ENCODE measurements around the gene PPHLN1. TPM values are rescaled to one million over a fixed set of nuclear protein-coding genes. Genes with fewer than 3 reads are reported as not detected.

The PPHLN1 gene
- total RNA-seq, 2 donors from 2014 or later = 36.8 to 39.7 TPM

DNA sequence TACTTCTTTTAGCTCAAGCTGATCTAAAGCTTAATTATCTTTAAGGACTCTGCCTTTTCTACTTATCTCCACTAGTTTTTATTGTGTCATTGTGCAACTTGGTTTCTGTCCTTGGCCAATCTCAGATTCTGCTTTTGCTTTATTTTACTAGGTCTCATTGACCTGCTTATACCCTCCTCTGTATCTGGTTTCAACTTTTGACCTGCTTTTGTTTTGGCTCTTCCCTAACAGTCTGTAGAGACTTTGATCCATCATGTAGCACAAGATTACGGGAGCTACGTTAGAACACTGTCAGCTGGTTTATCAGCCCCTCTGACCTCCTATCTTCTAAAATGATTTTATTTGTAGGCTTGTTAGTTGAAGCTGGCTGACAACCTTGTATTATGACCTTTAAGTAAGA, 43.7 kb upstream of the PPHLN1 start:
- DNase-seq = no peak
- Histone ChIP-seq H3K9ac (ENCODE audit: low read depth in 2 of 2, low read length in 2 of 2) (no peak overlapping the region), H3K36me3 (no peaks in the 10 kb centered on the region), H3K4me1 (no peaks in the 10 kb centered on the region), H3K4me3 (no peak overlapping the region), H3K27me3 (no peaks in the 10 kb centered on the region), H3K9me3 (no peaks in the 10 kb centered on the region), H3K27ac (no peak overlapping the region)
- intact Hi-C loops (cut with DNase I) = no loop called here
- TF ChIP-seq, protein P1, sequence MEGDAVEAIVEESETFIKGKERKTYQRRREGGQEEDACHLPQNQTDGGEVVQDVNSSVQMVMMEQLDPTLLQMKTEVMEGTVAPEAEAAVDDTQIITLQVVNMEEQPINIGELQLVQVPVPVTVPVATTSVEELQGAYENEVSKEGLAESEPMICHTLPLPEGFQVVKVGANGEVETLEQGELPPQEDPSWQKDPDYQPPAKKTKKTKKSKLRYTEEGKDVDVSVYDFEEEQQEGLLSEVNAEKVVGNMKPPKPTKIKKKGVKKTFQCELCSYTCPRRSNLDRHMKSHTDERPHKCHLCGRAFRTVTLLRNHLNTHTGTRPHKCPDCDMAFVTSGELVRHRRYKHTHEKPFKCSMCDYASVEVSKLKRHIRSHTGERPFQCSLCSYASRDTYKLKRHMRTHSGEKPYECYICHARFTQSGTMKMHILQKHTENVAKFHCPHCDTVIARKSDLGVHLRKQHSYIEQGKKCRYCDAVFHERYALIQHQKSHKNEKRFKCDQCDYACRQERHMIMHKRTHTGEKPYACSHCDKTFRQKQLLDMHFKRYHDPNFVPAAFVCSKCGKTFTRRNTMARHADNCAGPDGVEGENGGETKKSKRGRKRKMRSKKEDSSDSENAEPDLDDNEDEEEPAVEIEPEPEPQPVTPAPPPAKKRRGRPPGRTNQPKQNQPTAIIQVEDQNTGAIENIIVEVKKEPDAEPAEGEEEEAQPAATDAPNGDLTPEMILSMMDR (IDR thresholded peaks at IDR 0.05) = no peak

DNA sequence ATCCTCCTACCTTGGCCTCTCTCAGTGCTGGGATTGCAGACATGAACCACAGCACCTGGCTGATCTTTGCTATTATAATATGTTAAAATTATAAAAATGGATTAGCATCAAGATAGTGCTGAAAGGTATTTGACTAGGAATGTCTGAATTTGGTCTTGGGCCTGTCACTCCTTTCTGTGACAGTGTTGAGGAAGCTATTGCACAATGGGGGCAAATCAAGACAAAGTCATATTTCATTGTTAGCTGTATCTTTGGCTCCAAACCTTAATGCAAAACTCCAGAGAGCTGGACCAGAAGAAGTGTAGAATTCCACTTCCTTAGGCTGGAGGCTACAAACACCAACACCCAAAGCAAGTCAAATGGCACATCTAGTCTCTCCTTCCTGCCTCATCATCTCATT, 42.2 kb upstream of the PPHLN1 start:
- no peak overlapping the region for H3K4me3 ChIP-seq
- no peaks in the 10 kb centered on the region for H3K9me3 ChIP-seq
- H3K36me3 ChIP-seq = no peaks in the 10 kb centered on the region
- no peaks in the 10 kb centered on the region for H3K27me3 ChIP-seq
- no peaks in the 10 kb centered on the region for H3K4me1 ChIP-seq
- TF ChIP-seq, protein P1 (IDR thresholded peaks at IDR 0.05) = no peak
- DNase-seq = no peak
- H3K9ac ChIP-seq (ENCODE audit: low read depth in 2 of 2, low read length in 2 of 2) = no peak overlapping the region
- H3K27ac ChIP-seq = no peak overlapping the region
- intact Hi-C loops (cut with DNase I) = no loop called here

DNA sequence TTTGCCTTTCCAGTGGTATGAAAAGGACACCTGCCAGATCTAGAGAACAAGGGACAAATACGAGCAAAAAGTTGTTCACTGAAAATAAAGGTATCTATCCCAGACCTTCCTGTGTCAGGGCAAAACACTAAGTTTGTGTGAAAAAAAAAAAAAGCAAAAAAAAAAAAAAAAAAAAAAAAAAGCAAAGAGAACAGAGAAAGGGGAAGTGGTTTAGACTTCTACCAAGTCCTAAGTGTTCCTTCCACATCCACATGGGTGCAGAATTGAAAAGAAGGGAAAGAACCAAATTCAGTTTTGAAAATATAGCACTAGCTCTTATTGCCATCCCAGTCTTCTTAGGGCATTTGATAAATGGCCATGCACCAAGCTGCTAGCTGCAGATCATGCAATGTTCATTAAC, 41.8 kb upstream of the PPHLN1 start:
- no peaks in the 10 kb centered on the region for H3K27me3 ChIP-seq
- intact Hi-C loops (cut with DNase I) = no loop called here
- no peak overlapping the region for H3K9ac ChIP-seq (ENCODE audit: low read depth in 2 of 2, low read length in 2 of 2)
- H3K4me1 ChIP-seq = no peaks in the 10 kb centered on the region
- H3K9me3 ChIP-seq = no peaks in the 10 kb centered on the region
- DNase-seq = no peak
- H3K4me3 ChIP-seq = no peak overlapping the region
- no peaks in the 10 kb centered on the region for H3K36me3 ChIP-seq
- TF ChIP-seq, protein P1 (IDR thresholded peaks at IDR 0.05) = no peak
- H3K27ac ChIP-seq = no peak overlapping the region

DNA sequence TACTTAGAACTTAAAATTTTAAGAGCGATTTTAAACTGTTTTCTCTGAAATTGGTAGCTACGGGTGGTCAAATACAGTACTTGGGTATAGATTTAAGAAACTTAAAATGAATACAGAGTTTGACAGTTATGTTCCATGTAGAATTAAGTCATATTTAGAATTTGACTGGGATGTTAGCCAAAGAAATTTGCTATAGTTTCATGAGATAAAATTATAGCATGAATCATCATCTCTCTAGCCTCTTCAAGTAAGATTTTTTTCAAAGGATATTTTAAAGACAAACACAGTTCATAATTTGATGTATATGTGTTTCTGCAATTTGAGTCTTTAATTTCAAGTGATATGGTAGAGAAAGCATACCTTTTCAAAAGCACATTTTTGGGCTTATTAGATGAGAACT, 41.1 kb upstream of the PPHLN1 start:
- no peaks in the 10 kb centered on the region for H3K9me3 ChIP-seq
- H3K4me1 ChIP-seq = no peaks in the 10 kb centered on the region
- no peaks in the 10 kb centered on the region for H3K36me3 ChIP-seq
- H3K9ac ChIP-seq (ENCODE audit: low read depth in 2 of 2, low read length in 2 of 2) = no peak overlapping the region
- H3K27me3 ChIP-seq = no peaks in the 10 kb centered on the region
- intact Hi-C loops (cut with DNase I) = no loop called here
- TF ChIP-seq, protein P1 (IDR thresholded peaks at IDR 0.05) = no peak
- DNase-seq = no peak
- no peak overlapping the region for H3K27ac ChIP-seq
- H3K4me3 ChIP-seq = no peak overlapping the region

DNA sequence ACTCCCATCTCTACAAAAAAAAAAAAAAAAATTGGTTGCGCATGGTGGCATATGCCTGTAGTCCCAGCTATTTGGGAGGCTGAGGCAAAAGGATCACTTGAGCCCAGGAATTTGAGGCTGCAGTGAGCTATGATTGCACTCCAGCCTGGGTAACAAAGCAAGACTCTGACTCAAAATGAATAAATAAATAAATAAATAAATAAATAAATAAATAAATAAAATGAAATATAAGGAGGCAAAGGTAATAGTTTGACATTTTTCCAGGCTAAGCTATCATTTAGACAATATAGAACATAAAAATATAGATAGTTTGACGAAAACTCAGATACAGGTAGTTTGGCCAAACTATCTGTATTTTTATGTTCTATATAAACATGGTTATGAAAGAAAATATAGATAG, 40.5 kb upstream of the PPHLN1 start:
- H3K36me3 ChIP-seq = no peaks in the 10 kb centered on the region
- DNase-seq = no peak
- TF ChIP-seq, protein P1 (IDR thresholded peaks at IDR 0.05) = no peak
- no peak overlapping the region for H3K27ac ChIP-seq
- intact Hi-C loops (cut with DNase I) = no loop called here
- H3K9ac ChIP-seq (ENCODE audit: low read depth in 2 of 2, low read length in 2 of 2) = no peak overlapping the region
- no peaks in the 10 kb centered on the region for H3K27me3 ChIP-seq
- H3K9me3 ChIP-seq = no peaks in the 10 kb centered on the region
- H3K4me3 ChIP-seq = no peak overlapping the region
- H3K4me1 ChIP-seq = no peaks in the 10 kb centered on the region

DNA sequence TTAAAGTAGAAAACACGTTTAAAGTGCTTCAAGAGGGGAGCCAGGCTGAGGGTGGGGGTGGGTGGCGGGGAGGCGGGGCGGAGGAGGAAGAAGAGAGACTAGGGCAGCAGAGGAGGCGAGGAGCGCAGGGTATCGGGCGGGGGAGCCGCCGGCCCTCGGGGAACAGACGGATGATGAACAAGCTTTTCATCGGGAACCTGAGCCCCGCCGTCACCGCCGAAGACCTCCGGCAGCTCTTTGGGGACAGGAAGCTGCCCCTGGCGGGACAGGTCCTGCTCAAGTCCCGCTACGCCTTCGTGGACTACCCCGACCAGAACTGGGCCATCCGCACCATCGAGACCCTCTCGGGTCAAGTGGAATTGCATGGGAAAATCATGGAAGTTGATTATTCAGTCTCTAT, 39.2 kb upstream of the PPHLN1 start:
- no peak overlapping the region for H3K27ac ChIP-seq
- no peaks in the 10 kb centered on the region for H3K9me3 ChIP-seq
- H3K4me3 ChIP-seq = no peak overlapping the region
- no peaks in the 10 kb centered on the region for H3K36me3 ChIP-seq
- no peaks in the 10 kb centered on the region for H3K27me3 ChIP-seq
- H3K9ac ChIP-seq (ENCODE audit: low read depth in 2 of 2, low read length in 2 of 2) = no peak overlapping the region
- intact Hi-C loops (cut with DNase I) = no loop called here
- TF ChIP-seq, protein P1 (IDR thresholded peaks at IDR 0.05) = no peak
- no peak for DNase-seq
- no peaks in the 10 kb centered on the region for H3K4me1 ChIP-seq

Data from colonic mucosa (tissue), 4 donors.